ENCODE data around the gene RPP30. TPM values are rescaled to one million over a fixed set of nuclear protein-coding genes. Genes with fewer than 3 reads are reported as not detected.
"Not testable (repeated sequence)": the region's sequence is repeated elsewhere in the genome, so short reads cannot be mapped to it uniquely, and the experiment has no call there.

The RPP30 gene
- polyA plus RNA-seq, 1 experiment, result 26.2 TPM

DNA sequence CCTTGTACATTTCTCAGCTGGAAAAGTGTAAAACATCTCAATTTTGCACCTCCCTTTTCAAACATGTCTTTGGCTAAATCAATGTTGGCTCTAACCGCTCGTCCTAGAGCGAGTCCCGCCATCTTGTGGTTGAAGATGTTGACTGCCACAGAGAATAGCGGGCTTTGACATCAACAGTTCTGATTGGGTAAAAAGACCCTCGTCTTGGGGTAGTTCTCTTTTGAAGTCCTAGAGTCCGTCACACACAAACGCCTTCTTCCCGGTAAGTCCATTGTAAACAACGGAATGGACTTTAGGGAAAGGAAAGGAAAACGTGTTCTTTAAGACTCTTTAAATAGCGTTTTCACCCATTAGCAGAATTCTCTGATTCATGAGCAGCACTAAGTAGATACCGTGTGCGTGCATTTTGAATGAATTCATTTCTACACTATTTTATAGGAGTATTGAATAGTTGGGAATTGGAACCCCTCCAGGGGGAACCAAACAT lies 452 bp upstream of the RPP30 start:
- TF ChIP-seq CTCF (IDR thresholded peaks at IDR 0.05; ENCODE audit: insufficient read depth, low read depth, low read length), result peak; percentile 62
- POLR2A ChIA-PET, result no interaction called here
- no peak for DNase-seq (ENCODE audit: low read depth)
- H3K36me3 ChIP-seq (ENCODE audit: control insufficient read depth, insufficient read depth, low read length), result no peaks in the 10 kb centered on the region
- CTCF ChIA-PET, result interaction anchor here (0.9 to 1.8 kb wide), 6 partner anchors 8 to 125 kb away, joined by 3 to 13 read pairs (median 6); partner anchors contain the start of gene HTR7
- peak overlapping the region; percentile 66 for H3K4me3 ChIP-seq (ENCODE audit: low read depth, low read length)
- H3K27me3 ChIP-seq (ENCODE audit: control insufficient read depth, insufficient read depth, low read length), result peaks cover 6% of the 10 kb centered on the region; the same call in 1 of the 2 replicates

GRCh38 chr10:90872648-90873020 lies 860 bp downstream of the RPP30 start:
- TF ChIP-seq CTCF (IDR thresholded peaks at IDR 0.05; ENCODE audit: insufficient read depth, low read depth, low read length), result no peak
- H3K27me3 ChIP-seq (ENCODE audit: control insufficient read depth, insufficient read depth, low read length), result peaks cover 2% of the 10 kb centered on the region; the same call in 1 of the 2 replicates
- no peak for DNase-seq (ENCODE audit: low read depth)
- ChIA-PET POLR2A (interaction anchor here (0.6 kb wide), 1 partner anchor 134 kb away, joined by 3 read pairs; no protein-coding TSS in a partner anchor), CTCF (interaction anchor here (1.1 to 1.8 kb wide), 4 partner anchors 9 to 126 kb away, joined by 3 to 13 read pairs (median 6); partner anchors contain the start of gene HTR7)
- H3K4me3 ChIP-seq (ENCODE audit: low read depth, low read length), result peak overlapping the region; percentile 66
- peaks cover 1% of the 10 kb centered on the region for H3K36me3 ChIP-seq (ENCODE audit: control insufficient read depth, insufficient read depth, low read length)

DNA sequence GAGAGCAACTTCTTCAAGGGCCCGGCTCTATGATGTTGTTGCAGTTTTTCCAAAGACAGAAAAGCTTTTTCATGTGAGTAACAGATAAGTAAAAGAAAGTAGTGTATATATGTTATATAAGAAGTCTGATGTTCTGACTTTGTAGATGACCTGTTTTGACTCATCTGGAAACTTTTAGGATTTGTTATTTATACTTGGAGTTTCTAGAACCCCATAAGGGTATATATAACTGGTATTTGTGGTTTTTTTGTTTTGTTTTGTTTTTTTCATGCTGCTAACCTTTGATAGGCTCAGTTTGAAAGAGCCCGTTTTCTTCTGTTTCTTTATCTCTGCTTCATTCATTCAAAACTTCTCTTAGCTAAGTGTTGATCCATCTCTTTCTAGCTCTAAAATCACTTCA lies 7.3 kb downstream of the RPP30 start:
- Histone ChIP-seq H3K27me3 (ENCODE audit: control insufficient read depth, insufficient read depth, low read length) (no peaks in the 10 kb centered on the region), H3K4me3 (ENCODE audit: low read depth, low read length) (no peak overlapping the region), H3K36me3 (ENCODE audit: control insufficient read depth, insufficient read depth, low read length) (peaks cover 1% of the 10 kb centered on the region)
- ChIA-PET POLR2A (no interaction called here), CTCF (interaction anchor here (0.7 to 2.1 kb wide), 21 partner anchors 7 to 857 kb away, joined by 3 to 16 read pairs (median 4); partner anchors contain the start of gene RPP30)
- DNase-seq (ENCODE audit: low read depth), result no peak
- no peak for TF ChIP-seq CTCF (IDR thresholded peaks at IDR 0.05; ENCODE audit: insufficient read depth, low read depth, low read length)

DNA sequence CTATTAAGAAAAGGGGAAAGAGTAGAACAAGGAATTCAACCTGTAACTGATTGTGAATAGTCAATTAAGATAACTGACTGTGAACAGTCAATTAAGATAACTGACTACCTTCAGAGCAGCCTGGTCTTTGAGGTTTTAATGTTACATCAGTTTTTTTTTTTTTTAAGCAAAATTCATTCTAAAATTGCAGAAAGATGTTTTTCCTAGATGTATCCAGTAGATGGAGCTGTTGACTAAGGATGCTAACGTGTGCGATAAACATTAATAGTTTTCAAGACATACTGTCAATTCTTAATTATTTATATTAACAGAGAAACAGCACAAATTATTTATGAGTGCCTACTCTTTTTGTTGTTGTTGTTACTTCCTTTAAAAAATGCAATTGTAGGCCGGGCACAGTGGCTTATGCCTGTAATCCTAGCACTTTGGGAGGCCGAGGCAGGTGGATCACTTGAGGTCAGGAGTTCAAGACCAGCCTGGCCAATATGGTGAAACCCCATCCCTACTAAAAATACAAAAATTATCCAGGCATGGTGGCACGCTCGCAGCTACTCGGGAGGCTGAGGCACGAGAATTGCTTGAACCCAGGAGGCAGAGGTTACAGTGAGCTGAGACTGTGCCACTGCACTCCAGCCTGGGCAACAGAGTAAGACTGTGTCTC lies 8.4 kb downstream of the RPP30 start:
- TF ChIP-seq CTCF (IDR thresholded peaks at IDR 0.05; ENCODE audit: insufficient read depth, low read depth, low read length), result peak; percentile 60

GRCh38 chr10:90884431-90884830 lies 12.7 kb downstream of the RPP30 start:
- peak; percentile 19 for DNase-seq (ENCODE audit: low read depth)
- Histone ChIP-seq H3K27me3 (ENCODE audit: control insufficient read depth, insufficient read depth, low read length) (no peaks in the 10 kb centered on the region), H3K36me3 (ENCODE audit: control insufficient read depth, insufficient read depth, low read length) (0 out of 2 replicates have a peak, but pooled peaks cover 3% of the 10 kb centered on the region), H3K4me3 (ENCODE audit: low read depth, low read length) (no peak overlapping the region)
- ChIA-PET CTCF (interaction anchor here (1.3 to 2.2 kb wide), 3 partner anchors 27 to 367 kb away, joined by 3 to 15 read pairs (median 4); no protein-coding TSS in a partner anchor), POLR2A (no interaction called here)
- no peak for TF ChIP-seq CTCF (IDR thresholded peaks at IDR 0.05; ENCODE audit: insufficient read depth, low read depth, low read length)

More for the DNA sequence above, 8.4 kb downstream of the RPP30 start:
- H3K27me3 ChIP-seq (ENCODE audit: control insufficient read depth, insufficient read depth, low read length); H3K4me3 ChIP-seq (ENCODE audit: low read depth, low read length); H3K36me3 ChIP-seq (ENCODE audit: control insufficient read depth, insufficient read depth, low read length); POLR2A ChIA-PET: not testable (repeated sequence)
- peak; percentile 11 for DNase-seq (ENCODE audit: low read depth)
- CTCF ChIA-PET, result interaction anchor here (0.6 to 2.1 kb wide), 32 partner anchors 8 to 1176 kb away, joined by 3 to 16 read pairs (median 4); partner anchors contain the start of gene RPP30

Measured in BJ (cell line).